ENCODE results near the gene PIKFYVE.

PIKFYVE gene

GRCh38 chr2:208399201-208399600, 133.1 kb downstream of the PIKFYVE start:
- H3K4me3 ChIP-seq (ENCODE audit: low read depth, low read length): no peak overlapping the region
- no peak for TF ChIP-seq CTCF (IDR thresholded peaks at IDR 0.05; ENCODE audit: low read depth, low read length)

GRCh38 chr2:208406474-208407451, 140.7 kb downstream of the PIKFYVE start, which contains the start of gene PTH2R:
TSS of gene PTH2R (plus strand) at chr2:208406792. CDS start at chr2:208407044, 252 bp downstream.
- H3K4me3 ChIP-seq (ENCODE audit: low read depth, low read length): no peak within 1 kb of the TSS
- TF ChIP-seq CTCF (IDR thresholded peaks at IDR 0.05; ENCODE audit: low read depth, low read length): no peak

GRCh38 chr2:208407667-208408066, 141.6 kb downstream of the PIKFYVE start:
- H3K4me3 ChIP-seq (ENCODE audit: low read depth, low read length): no peak overlapping the region
- TF ChIP-seq CTCF (IDR thresholded peaks at IDR 0.05; ENCODE audit: low read depth, low read length): no peak

All from WI38 (cell line).